ENCODE data around the gene LMX1A. TPM values are rescaled to one million over a fixed set of nuclear protein-coding genes. Genes with fewer than 3 reads are reported as not detected.

LMX1A gene
- total RNA-seq, 4 donors from 2014 or later = 0.13 to 1.1 (median 0.51) TPM

Other genes starting within 250 kb of the LMX1A start
- gene RXRG, start 88.4 kb upstream of the LMX1A start, total RNA-seq = 1 to 10 TPM; 2.4 to 6.4 (median 2.7) TPM
- gene LRRC52, start 187.3 kb upstream of the LMX1A start, total RNA-seq = not detected

Data from gastroesophageal sphincter (tissue), 4 donors.